ENCODE results near the gene ABLIM3.

The ABLIM3 gene

GRCh38 chr5:149261246-149261645 is 120.0 kb downstream of the ABLIM3 start:
- Histone ChIP-seq H3K4me3 (ENCODE audit: low read depth in 1 of 2, low read length in 2 of 2) (no peak overlapping the region), H3K9ac (ENCODE audit: low read depth in 1 of 2, low read length in 2 of 2) (no peak overlapping the region), H3K27me3 (ENCODE audit: control insufficient read depth in 1 of 2, insufficient read depth in 2 of 2, low read length in 2 of 2) (peaks cover 3 to 4% of the 10 kb centered on the region in 2 donors), H3K36me3 (ENCODE audit: control insufficient read depth in 1 of 2, insufficient read depth in 2 of 2, low read length in 2 of 2) (no peaks in the 10 kb centered on the region), H3K4me1 (ENCODE audit: control insufficient read depth in 1 of 2, insufficient read depth in 2 of 2, low read length in 2 of 2) (no peaks in the 10 kb centered on the region), H3K27ac (ENCODE audit: low read depth, low read length) (no peak overlapping the region), H3K9me3 (ENCODE audit: control insufficient read depth in 1 of 2, low read length in 2 of 2) (no peaks in the 10 kb centered on the region)

GRCh38 chr5:149262315-149262714 is 121.0 kb downstream of the ABLIM3 start:
- H3K9me3 ChIP-seq (ENCODE audit: control insufficient read depth in 1 of 2, low read length in 2 of 2), result no peaks in the 10 kb centered on the region
- H3K27ac ChIP-seq (ENCODE audit: low read depth, low read length), result no peak overlapping the region
- no peak overlapping the region for H3K4me3 ChIP-seq (ENCODE audit: low read depth in 1 of 2, low read length in 2 of 2)
- peaks cover 3 to 4% of the 10 kb centered on the region in 2 donors for H3K27me3 ChIP-seq (ENCODE audit: control insufficient read depth in 1 of 2, insufficient read depth in 2 of 2, low read length in 2 of 2)
- no peak overlapping the region for H3K9ac ChIP-seq (ENCODE audit: low read depth in 1 of 2, low read length in 2 of 2)
- H3K36me3 ChIP-seq (ENCODE audit: control insufficient read depth in 1 of 2, insufficient read depth in 2 of 2, low read length in 2 of 2), result no peaks in the 10 kb centered on the region
- no peaks in the 10 kb centered on the region for H3K4me1 ChIP-seq (ENCODE audit: control insufficient read depth in 1 of 2, insufficient read depth in 2 of 2, low read length in 2 of 2)

- Histone ChIP-seq H3K9ac (ENCODE audit: low read depth in 1 of 2, low read length in 2 of 2) (no peak overlapping the region), H3K36me3 (ENCODE audit: control insufficient read depth in 1 of 2, insufficient read depth in 2 of 2, low read length in 2 of 2) (no peaks in the 10 kb centered on the region), H3K4me3 (ENCODE audit: low read depth in 1 of 2, low read length in 2 of 2) (no peak overlapping the region), H3K27me3 (ENCODE audit: control insufficient read depth in 1 of 2, insufficient read depth in 2 of 2, low read length in 2 of 2) (peaks cover 3 to 4% of the 10 kb centered on the region in 2 donors), H3K27ac (ENCODE audit: low read depth, low read length) (no peak overlapping the region), H3K9me3 (ENCODE audit: control insufficient read depth in 1 of 2, low read length in 2 of 2) (peaks cover 6 to 11% of the 10 kb centered on the region in 2 donors), H3K4me1 (ENCODE audit: control insufficient read depth in 1 of 2, insufficient read depth in 2 of 2, low read length in 2 of 2) (no peaks in the 10 kb centered on the region)
Measured at GRCh38 chr5:149264439-149265067, 123.3 kb downstream of the ABLIM3 start.

GRCh38 chr5:149265068-149265465 is 123.8 kb downstream of the ABLIM3 start:
- H3K36me3 ChIP-seq (ENCODE audit: control insufficient read depth in 1 of 2, insufficient read depth in 2 of 2, low read length in 2 of 2), result no peaks in the 10 kb centered on the region

GRCh38 chr5:149265597-149265996 is 124.3 kb downstream of the ABLIM3 start:
- Histone ChIP-seq H3K4me1 (ENCODE audit: control insufficient read depth in 1 of 2, insufficient read depth in 2 of 2, low read length in 2 of 2) (no peaks in the 10 kb centered on the region), H3K4me3 (ENCODE audit: low read depth in 1 of 2, low read length in 2 of 2) (no peak overlapping the region), H3K27me3 (ENCODE audit: control insufficient read depth in 1 of 2, insufficient read depth in 2 of 2, low read length in 2 of 2) (peaks cover 3 to 4% of the 10 kb centered on the region in 2 donors), H3K9ac (ENCODE audit: low read depth in 1 of 2, low read length in 2 of 2) (no peak overlapping the region), H3K9me3 (ENCODE audit: control insufficient read depth in 1 of 2, low read length in 2 of 2) (peaks cover 6 to 11% of the 10 kb centered on the region in 2 donors), H3K36me3 (ENCODE audit: control insufficient read depth in 1 of 2, insufficient read depth in 2 of 2, low read length in 2 of 2) (no peaks in the 10 kb centered on the region), H3K27ac (ENCODE audit: low read depth, low read length) (no peak overlapping the region)

More at GRCh38 chr5:149265068-149265465, 123.8 kb downstream of the ABLIM3 start:
- Histone ChIP-seq H3K27ac (ENCODE audit: low read depth, low read length) (no peak overlapping the region), H3K4me3 (ENCODE audit: low read depth in 1 of 2, low read length in 2 of 2) (no peak overlapping the region), H3K4me1 (ENCODE audit: control insufficient read depth in 1 of 2, insufficient read depth in 2 of 2, low read length in 2 of 2) (no peaks in the 10 kb centered on the region), H3K9me3 (ENCODE audit: control insufficient read depth in 1 of 2, low read length in 2 of 2) (peaks cover 6 to 11% of the 10 kb centered on the region in 2 donors), H3K9ac (ENCODE audit: low read depth in 1 of 2, low read length in 2 of 2) (no peak overlapping the region), H3K27me3 (ENCODE audit: control insufficient read depth in 1 of 2, insufficient read depth in 2 of 2, low read length in 2 of 2) (peaks cover 3 to 4% of the 10 kb centered on the region in 2 donors)

- Histone ChIP-seq H3K4me1 (ENCODE audit: control insufficient read depth in 1 of 2, insufficient read depth in 2 of 2, low read length in 2 of 2) (peaks cover 8% of the 10 kb centered on the region in 2 donors), H3K27me3 (ENCODE audit: control insufficient read depth in 1 of 2, insufficient read depth in 2 of 2, low read length in 2 of 2) (peaks cover 15% of the 10 kb centered on the region in 2 donors), H3K36me3 (ENCODE audit: control insufficient read depth in 1 of 2, insufficient read depth in 2 of 2, low read length in 2 of 2) (no peaks in the 10 kb centered on the region), H3K4me3 (ENCODE audit: low read depth in 1 of 2, low read length in 2 of 2) (no peak overlapping the region), H3K27ac (ENCODE audit: low read depth, low read length) (no peak overlapping the region), H3K9me3 (ENCODE audit: control insufficient read depth in 1 of 2, low read length in 2 of 2) (peaks cover 6 to 11% of the 10 kb centered on the region in 2 donors), H3K9ac (ENCODE audit: low read depth in 1 of 2, low read length in 2 of 2) (no peak overlapping the region)
Measured at GRCh38 chr5:149267241-149267973, 126.1 kb downstream of the ABLIM3 start.

GRCh38 chr5:149268928-149269557 is 127.8 kb downstream of the ABLIM3 start:
- H3K27ac ChIP-seq (ENCODE audit: low read depth, low read length), result no peak overlapping the region
- H3K9ac ChIP-seq (ENCODE audit: low read depth in 1 of 2, low read length in 2 of 2), result no peak overlapping the region
- peaks cover 8 to 9% of the 10 kb centered on the region in 2 donors for H3K4me1 ChIP-seq (ENCODE audit: control insufficient read depth in 1 of 2, insufficient read depth in 2 of 2, low read length in 2 of 2)
- no peak overlapping the region for H3K4me3 ChIP-seq (ENCODE audit: low read depth in 1 of 2, low read length in 2 of 2)
- no peaks in the 10 kb centered on the region for H3K36me3 ChIP-seq (ENCODE audit: control insufficient read depth in 1 of 2, insufficient read depth in 2 of 2, low read length in 2 of 2)
- peaks cover 6 to 11% of the 10 kb centered on the region in 2 donors for H3K9me3 ChIP-seq (ENCODE audit: control insufficient read depth in 1 of 2, low read length in 2 of 2)
- peaks cover 16 to 21% of the 10 kb centered on the region in 2 donors for H3K27me3 ChIP-seq (ENCODE audit: control insufficient read depth in 1 of 2, insufficient read depth in 2 of 2, low read length in 2 of 2)

GRCh38 chr5:149271195-149271715 is 130.0 kb downstream of the ABLIM3 start:
- Histone ChIP-seq H3K36me3 (ENCODE audit: control insufficient read depth in 1 of 2, insufficient read depth in 2 of 2, low read length in 2 of 2) (no peaks in the 10 kb centered on the region), H3K4me3 (ENCODE audit: low read depth in 1 of 2, low read length in 2 of 2) (peak overlapping the region; percentile 24 to 58), H3K9ac (ENCODE audit: low read depth in 1 of 2, low read length in 2 of 2) (no peak overlapping the region), H3K9me3 (ENCODE audit: control insufficient read depth in 1 of 2, low read length in 2 of 2) (peaks cover 6 to 11% of the 10 kb centered on the region in 2 donors), H3K27me3 (ENCODE audit: control insufficient read depth in 1 of 2, insufficient read depth in 2 of 2, low read length in 2 of 2) (peaks cover 14 to 21% of the 10 kb centered on the region in 2 donors), H3K27ac (ENCODE audit: low read depth, low read length) (no peak overlapping the region), H3K4me1 (ENCODE audit: control insufficient read depth in 1 of 2, insufficient read depth in 2 of 2, low read length in 2 of 2) (peaks cover 8 to 9% of the 10 kb centered on the region in 2 donors)

- Histone ChIP-seq H3K27me3 (ENCODE audit: control insufficient read depth in 1 of 2, insufficient read depth in 2 of 2, low read length in 2 of 2) (peaks cover 14 to 21% of the 10 kb centered on the region in 2 donors), H3K27ac (ENCODE audit: low read depth, low read length) (no peak within 1 kb of the TSS), H3K36me3 (ENCODE audit: control insufficient read depth in 1 of 2, insufficient read depth in 2 of 2, low read length in 2 of 2) (no peaks in the 10 kb centered on the region), H3K9ac (ENCODE audit: low read depth in 1 of 2, low read length in 2 of 2) (peak within 1 kb of the TSS in 1 of 2 donors; percentile 39), H3K9me3 (ENCODE audit: control insufficient read depth in 1 of 2, low read length in 2 of 2) (peaks cover 6 to 11% of the 10 kb centered on the region in 2 donors), H3K4me1 (ENCODE audit: control insufficient read depth in 1 of 2, insufficient read depth in 2 of 2, low read length in 2 of 2) (peaks cover 8 to 9% of the 10 kb centered on the region in 2 donors), H3K4me3 (ENCODE audit: low read depth in 1 of 2, low read length in 2 of 2) (peak within 1 kb of the TSS; percentile 58 to 72)
Measured at GRCh38 chr5:149271716-149272563, 130.6 kb downstream of the ABLIM3 start, which contains the start of gene AFAP1L1. TSS of gene AFAP1L1 (plus strand) at chr5:149271859. CDS start at chr5:149271969, 110 bp downstream.
